Peyer's patch (tissue), 4 donors: ENCODE data around the gene ARHGAP28. TPM values are rescaled to one million over a fixed set of nuclear protein-coding genes. Genes with fewer than 3 reads are reported as not detected.

ENCODE experiments used
- DNase-seq, 3 donors: peaks; one replicate each; pipeline ENCODE4 v3.0.0-alpha.2; 2017 to 2019
- H3K27ac ChIP-seq, 4 donors: fragments of 200-600 bp; sonication (generic); one replicate each; pipeline ENCODE4 v1.5.1; 2016 to 2019
- H3K27me3 ChIP-seq, 2 donors: fragments of 200-600 bp; sonication (generic); one replicate each; pipeline ENCODE4 v1.5.1; 2019
- H3K36me3 ChIP-seq, 3 donors: fragments of 200-600 bp; sonication (generic); one replicate each; pipeline ENCODE4 v1.5.1; 2016 to 2019
- H3K4me1 ChIP-seq, 4 donors: fragments of 200-600 bp; sonication (generic); one replicate each; pipeline ENCODE4 v1.5.1; 2016 to 2019
- H3K4me3 ChIP-seq, 4 donors: fragments of 200-600 bp; sonication (generic); 1 replicate in 3 of 4; 2 replicates in 1 of 4; pipeline ENCODE4 v1.5.1; 2016 to 2019; ENCODE audit warnings: mild to moderate bottlenecking in 1 of 4
- H3K9me3 ChIP-seq, 4 donors: fragments of 200-600 bp; sonication (generic); one replicate each; pipeline ENCODE4 v1.5.1; 2016 to 2019; ENCODE audit warnings: mild to moderate bottlenecking in 1 of 4
- CTCF ChIP-seq, 6 experiments: fragments of 450-650 bp in 4 of 6; fragments of 200-600 bp in 2 of 6; sonication (generic) in 1 of 6; IDR thresholded peaks; one replicate each; pipeline ENCODE4 v1.5.1; 2017 to 2019; ENCODE audit warnings: antibody characterized with exemption in 6 of 6, mild to moderate bottlenecking in 3 of 6, moderate library complexity in 1 of 6
- POLR2A ChIP-seq, 2 donors: fragments of 450-650 bp; IDR thresholded peaks; one replicate each; pipeline ENCODE4 v1.5.1; 2017; ENCODE audit warnings: antibody characterized with exemption in 2 of 2, mild to moderate bottlenecking in 2 of 2, moderate library complexity in 2 of 2
- small RNA-seq, 2 donors: library from RNA; depleted of rRNA; stranded (forward); fragments of <200 nt; gene quantifications; one replicate each; pipeline ENCODE3, GENCODE V24; 2016
- total RNA-seq, 4 donors: library from RNA; depleted of rRNA; stranded (reverse); fragments of >200 nt; gene quantifications; one replicate each; pipeline ENCODE4 v1.1.0, GENCODE V29; 2016

ARHGAP28 gene
- total RNA-seq, 4 donors from 2014 or later = 1.0 to 35.5 (median 3.3) TPM

DNA sequence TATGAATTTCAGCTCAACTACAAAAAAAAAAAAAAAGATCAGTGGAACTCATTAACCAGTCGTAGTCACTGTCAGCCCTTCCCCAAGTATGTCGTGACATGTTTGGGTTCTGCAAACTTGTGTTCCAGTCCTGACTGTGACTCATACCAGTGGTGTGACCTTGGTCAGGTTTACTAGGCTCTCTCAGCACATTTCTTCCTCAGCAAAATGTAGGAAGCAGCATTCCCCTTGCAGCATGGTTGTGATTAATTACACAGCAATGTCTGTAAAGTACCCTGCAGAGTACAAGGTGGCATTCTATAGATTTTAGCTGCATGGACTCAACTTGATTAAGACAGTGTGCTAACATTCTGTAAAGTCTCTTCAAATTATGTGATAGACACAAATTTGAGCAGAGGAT, 231.1 kb downstream of the ARHGAP28 start:
- no peak for TF ChIP-seq CTCF (IDR thresholded peaks at IDR 0.05)
- TF ChIP-seq POLR2A (IDR thresholded peaks at IDR 0.05) = no peak
- H3K4me3 ChIP-seq = no peak overlapping the region
- no peak overlapping the region for H3K27ac ChIP-seq
- H3K27me3 ChIP-seq = no peaks in the 10 kb centered on the region
- H3K9me3 ChIP-seq = no peaks in the 10 kb centered on the region
- H3K4me1 ChIP-seq = no peaks in the 10 kb centered on the region
- no peaks in the 10 kb centered on the region for H3K36me3 ChIP-seq
- no peak for DNase-seq

DNA sequence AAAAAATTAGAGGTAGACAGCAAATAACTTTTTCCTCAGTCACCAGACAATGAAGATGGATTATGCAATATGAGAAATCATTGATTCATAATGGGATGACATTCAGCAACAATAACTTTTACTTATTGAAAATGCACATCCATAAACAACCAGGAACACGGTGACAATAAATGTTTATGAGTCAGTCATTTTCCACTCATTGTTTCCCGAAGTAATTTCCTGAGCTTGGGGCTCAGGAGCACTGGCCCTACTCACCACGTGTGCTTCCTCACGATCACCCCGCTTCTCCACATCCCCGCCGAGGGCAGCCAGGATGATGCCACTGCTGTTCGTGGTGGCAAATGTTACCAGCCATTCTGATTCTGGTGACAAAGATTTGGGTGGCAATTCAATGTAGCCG, 231.8 kb downstream of the ARHGAP28 start:
- Histone ChIP-seq H3K9me3 (no peaks in the 10 kb centered on the region), H3K36me3 (no peaks in the 10 kb centered on the region), H3K27ac (no peak overlapping the region), H3K27me3 (no peaks in the 10 kb centered on the region), H3K4me1 (no peaks in the 10 kb centered on the region), H3K4me3 (no peak overlapping the region)
- no peak for DNase-seq
- TF ChIP-seq POLR2A (IDR thresholded peaks at IDR 0.05) (no peak), CTCF (IDR thresholded peaks at IDR 0.05) (no peak)

GRCh38 chr18:6962571-6963451, 233.3 kb downstream of the ARHGAP28 start:
- H3K4me1 ChIP-seq = no peaks in the 10 kb centered on the region
- H3K4me3 ChIP-seq = no peak overlapping the region
- H3K27ac ChIP-seq = no peak overlapping the region
- H3K9me3 ChIP-seq = no peaks in the 10 kb centered on the region
- DNase-seq = no peak
- H3K36me3 ChIP-seq = no peaks in the 10 kb centered on the region
- no peak for TF ChIP-seq POLR2A (IDR thresholded peaks at IDR 0.05)
- TF ChIP-seq CTCF (IDR thresholded peaks at IDR 0.05) = no peak
- H3K27me3 ChIP-seq = no peaks in the 10 kb centered on the region

DNA sequence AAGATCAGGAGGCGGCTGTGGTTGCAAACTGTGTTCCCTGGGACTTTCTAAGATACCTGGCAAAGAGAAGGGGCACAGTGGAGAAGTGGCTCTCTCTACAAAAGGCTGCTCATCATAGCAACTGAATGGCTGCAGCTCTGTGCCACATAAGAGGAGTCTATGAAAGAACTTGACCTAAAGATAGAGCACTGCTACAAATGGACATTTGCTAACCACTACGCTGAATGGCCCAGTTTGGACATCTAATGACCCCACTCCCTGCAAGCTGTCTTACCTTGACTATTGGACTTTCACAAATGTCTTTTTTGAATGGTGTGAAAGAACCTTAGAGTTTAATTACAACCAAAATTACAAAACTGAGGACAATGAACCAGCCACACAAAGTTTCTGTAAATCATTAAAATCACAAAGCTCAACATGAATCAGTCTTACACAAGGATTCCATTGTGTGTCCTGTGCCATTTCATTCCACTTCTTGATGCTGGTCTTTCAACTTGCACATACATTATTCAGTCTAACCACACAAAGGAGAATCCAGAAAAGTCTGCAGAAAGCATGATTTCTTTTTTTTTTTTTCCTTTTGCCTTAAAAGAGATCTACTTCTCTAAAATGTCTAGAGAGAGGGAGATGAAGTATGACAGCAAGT, 234.1 kb downstream of the ARHGAP28 start:
- TF ChIP-seq CTCF (IDR thresholded peaks at IDR 0.05) (no peak), POLR2A (IDR thresholded peaks at IDR 0.05) (no peak)

More for the DNA sequence above, 234.1 kb downstream of the ARHGAP28 start:
- no peak overlapping the region for H3K27ac ChIP-seq
- H3K9me3 ChIP-seq = no peaks in the 10 kb centered on the region
- no peak overlapping the region for H3K4me3 ChIP-seq
- no peaks in the 10 kb centered on the region for H3K36me3 ChIP-seq
- no peaks in the 10 kb centered on the region for H3K4me1 ChIP-seq
- DNase-seq = no peak
- H3K27me3 ChIP-seq = no peaks in the 10 kb centered on the region

Small RNA genes within 50 kb of the gene (small RNA-seq; reads per million reads assigned to genes)
- 0 reads per million in 2 donors for gene RNU6-916P
